ENCODE data around the gene OPCML. TPM values are rescaled to one million over a fixed set of nuclear protein-coding genes. Genes with fewer than 3 reads are reported as not detected.

OPCML gene
- total and polyA plus RNA-seq, 2 donors (not counting 1 experiment from before 2014, with no cell fraction given), result 0.99 to 2.8 TPM

DNA sequence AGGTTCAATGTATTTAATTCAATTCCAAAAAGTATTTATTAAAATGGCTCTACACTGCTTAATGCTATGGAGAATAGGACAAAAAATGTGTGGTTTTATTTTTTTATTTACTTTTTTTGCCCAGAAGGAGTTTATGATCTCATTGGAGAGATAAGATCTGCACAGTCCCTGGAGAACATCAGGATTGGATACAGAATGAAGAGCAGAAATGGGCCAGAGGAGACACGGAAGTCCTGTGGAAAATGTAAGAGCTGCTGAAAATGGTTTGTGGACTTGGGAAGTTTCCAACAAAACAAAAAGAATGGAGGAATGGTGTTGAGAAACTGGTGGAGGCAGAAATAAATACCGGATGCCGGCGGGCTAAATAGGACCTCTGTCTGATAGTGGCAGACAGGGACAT, 554.6 kb downstream of the OPCML start:
- no peak overlapping the region for H3K9ac ChIP-seq (ENCODE audit: insufficient read depth, low read length)
- no peak for TF ChIP-seq EZH2 (IDR thresholded peaks at IDR 0.05; ENCODE audit: low read length, missing control alignments)
- TF ChIP-seq, protein P1, sequence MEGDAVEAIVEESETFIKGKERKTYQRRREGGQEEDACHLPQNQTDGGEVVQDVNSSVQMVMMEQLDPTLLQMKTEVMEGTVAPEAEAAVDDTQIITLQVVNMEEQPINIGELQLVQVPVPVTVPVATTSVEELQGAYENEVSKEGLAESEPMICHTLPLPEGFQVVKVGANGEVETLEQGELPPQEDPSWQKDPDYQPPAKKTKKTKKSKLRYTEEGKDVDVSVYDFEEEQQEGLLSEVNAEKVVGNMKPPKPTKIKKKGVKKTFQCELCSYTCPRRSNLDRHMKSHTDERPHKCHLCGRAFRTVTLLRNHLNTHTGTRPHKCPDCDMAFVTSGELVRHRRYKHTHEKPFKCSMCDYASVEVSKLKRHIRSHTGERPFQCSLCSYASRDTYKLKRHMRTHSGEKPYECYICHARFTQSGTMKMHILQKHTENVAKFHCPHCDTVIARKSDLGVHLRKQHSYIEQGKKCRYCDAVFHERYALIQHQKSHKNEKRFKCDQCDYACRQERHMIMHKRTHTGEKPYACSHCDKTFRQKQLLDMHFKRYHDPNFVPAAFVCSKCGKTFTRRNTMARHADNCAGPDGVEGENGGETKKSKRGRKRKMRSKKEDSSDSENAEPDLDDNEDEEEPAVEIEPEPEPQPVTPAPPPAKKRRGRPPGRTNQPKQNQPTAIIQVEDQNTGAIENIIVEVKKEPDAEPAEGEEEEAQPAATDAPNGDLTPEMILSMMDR (conservative IDR thresholded peaks at IDR 0.05 in 1 of 2, IDR thresholded peaks at IDR 0.05 in 1 of 2; ENCODE audit: low read depth in 1 of 2, low read length in 2 of 2), result no peak
- no peaks in the 10 kb centered on the region for H3K4me1 ChIP-seq (ENCODE audit: control insufficient read depth, extremely low read depth, insufficient read depth, low read length)
- H3K27me3 ChIP-seq (ENCODE audit: control insufficient read depth, insufficient read depth, low read length), result no peaks in the 10 kb centered on the region
- no peaks in the 10 kb centered on the region for H3K36me3 ChIP-seq (ENCODE audit: control insufficient read depth, insufficient read depth, low read length)
- no peak overlapping the region for H3K27ac ChIP-seq (ENCODE audit: insufficient read depth, low read length)
- H3K9me3 ChIP-seq (ENCODE audit: control insufficient read depth, insufficient read depth, low read depth, low read length), result no peaks in the 10 kb centered on the region
- H3K79me2 ChIP-seq (ENCODE audit: control insufficient read depth, insufficient read depth, low read length), result no peaks in the 10 kb centered on the region
- no peak overlapping the region for H3K4me2 ChIP-seq (ENCODE audit: extremely low read depth, insufficient read depth, low read length)
- no peak overlapping the region for H2AFZ ChIP-seq (ENCODE audit: low read length)
- no peak for DNase-seq (ENCODE audit: low read depth in 2 of 2)
- H3K4me3 ChIP-seq (replicated peaks in 1 of 4; ENCODE audit: control extremely low read depth in 1 of 4, insufficient read depth in 1 of 4, low read depth in 3 of 4, low read length in 4 of 4), result no peak overlapping the region
- no peaks in the 10 kb centered on the region for H4K20me1 ChIP-seq (ENCODE audit: control insufficient read depth, extremely low read depth, insufficient read depth, low read length)

DNA sequence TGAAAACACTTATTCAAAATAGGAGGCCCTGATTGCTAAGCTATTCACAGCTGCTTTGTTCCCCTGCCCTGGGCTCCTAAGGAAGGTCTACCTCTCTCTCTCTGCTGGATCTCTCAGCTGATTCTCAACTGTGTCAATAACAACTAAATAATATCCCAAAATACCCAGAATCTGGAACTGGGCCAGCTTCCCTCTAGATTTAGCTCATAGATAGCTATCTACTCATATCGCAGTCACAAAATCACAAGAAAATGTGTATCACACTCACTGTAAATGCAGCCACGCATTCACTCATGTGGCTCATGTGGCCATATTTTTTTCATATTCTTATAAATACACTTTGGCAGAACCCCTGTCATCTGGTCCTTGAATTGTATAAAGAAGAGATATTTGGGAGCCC, 555.1 kb downstream of the OPCML start:
- H3K9me3 ChIP-seq (ENCODE audit: control insufficient read depth, insufficient read depth, low read depth, low read length), result no peaks in the 10 kb centered on the region
- no peaks in the 10 kb centered on the region for H3K79me2 ChIP-seq (ENCODE audit: control insufficient read depth, insufficient read depth, low read length)
- no peaks in the 10 kb centered on the region for H3K4me1 ChIP-seq (ENCODE audit: control insufficient read depth, extremely low read depth, insufficient read depth, low read length)
- no peak overlapping the region for H3K4me2 ChIP-seq (ENCODE audit: extremely low read depth, insufficient read depth, low read length)
- DNase-seq (ENCODE audit: low read depth in 2 of 2), result no peak
- H3K27me3 ChIP-seq (ENCODE audit: control insufficient read depth, insufficient read depth, low read length), result no peaks in the 10 kb centered on the region
- H3K9ac ChIP-seq (ENCODE audit: insufficient read depth, low read length), result no peak overlapping the region
- no peak overlapping the region for H3K27ac ChIP-seq (ENCODE audit: insufficient read depth, low read length)
- H2AFZ ChIP-seq (ENCODE audit: low read length), result no peak overlapping the region
- H3K4me3 ChIP-seq (replicated peaks in 1 of 4; ENCODE audit: control extremely low read depth in 1 of 4, insufficient read depth in 1 of 4, low read depth in 3 of 4, low read length in 4 of 4), result no peak overlapping the region
- no peaks in the 10 kb centered on the region for H3K36me3 ChIP-seq (ENCODE audit: control insufficient read depth, insufficient read depth, low read length)
- no peak for TF ChIP-seq EZH2 (IDR thresholded peaks at IDR 0.05; ENCODE audit: low read length, missing control alignments)
- TF ChIP-seq, protein P1 (conservative IDR thresholded peaks at IDR 0.05 in 1 of 2, IDR thresholded peaks at IDR 0.05 in 1 of 2; ENCODE audit: low read depth in 1 of 2, low read length in 2 of 2), result no peak
- H4K20me1 ChIP-seq (ENCODE audit: control insufficient read depth, extremely low read depth, insufficient read depth, low read length), result no peaks in the 10 kb centered on the region

DNA sequence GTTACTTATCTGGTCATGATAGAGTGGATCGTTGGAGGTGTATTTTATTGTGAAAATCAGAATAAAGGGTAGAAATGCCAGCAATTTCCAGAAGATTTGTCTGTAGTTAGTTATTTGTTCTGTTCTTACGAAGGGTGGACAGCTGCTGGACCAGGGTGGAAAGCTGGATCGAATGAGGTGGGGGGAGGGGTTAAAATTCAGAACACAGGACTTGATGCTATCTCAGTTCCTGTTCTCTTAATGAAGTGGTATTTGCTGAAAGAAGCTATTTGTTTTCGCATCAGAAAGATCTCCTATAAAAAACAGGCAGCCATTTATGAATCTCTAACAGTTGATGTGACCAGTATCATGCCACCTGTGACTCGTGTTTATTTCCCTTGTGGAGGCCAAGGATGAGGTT, 556.2 kb downstream of the OPCML start:
- DNase-seq (ENCODE audit: low read depth in 2 of 2), result no peak
- no peaks in the 10 kb centered on the region for H3K9me3 ChIP-seq (ENCODE audit: control insufficient read depth, insufficient read depth, low read depth, low read length)
- no peaks in the 10 kb centered on the region for H3K4me1 ChIP-seq (ENCODE audit: control insufficient read depth, extremely low read depth, insufficient read depth, low read length)
- H3K4me2 ChIP-seq (ENCODE audit: extremely low read depth, insufficient read depth, low read length), result no peak overlapping the region
- H3K9ac ChIP-seq (ENCODE audit: insufficient read depth, low read length), result no peak overlapping the region
- no peaks in the 10 kb centered on the region for H3K36me3 ChIP-seq (ENCODE audit: control insufficient read depth, insufficient read depth, low read length)
- no peaks in the 10 kb centered on the region for H4K20me1 ChIP-seq (ENCODE audit: control insufficient read depth, extremely low read depth, insufficient read depth, low read length)
- H3K27ac ChIP-seq (ENCODE audit: insufficient read depth, low read length), result no peak overlapping the region
- H3K79me2 ChIP-seq (ENCODE audit: control insufficient read depth, insufficient read depth, low read length), result no peaks in the 10 kb centered on the region
- H3K4me3 ChIP-seq (replicated peaks in 1 of 4; ENCODE audit: control extremely low read depth in 1 of 4, insufficient read depth in 1 of 4, low read depth in 3 of 4, low read length in 4 of 4), result no peak overlapping the region
- TF ChIP-seq EZH2 (IDR thresholded peaks at IDR 0.05; ENCODE audit: low read length, missing control alignments), result no peak
- TF ChIP-seq, protein P1 (conservative IDR thresholded peaks at IDR 0.05 in 1 of 2, IDR thresholded peaks at IDR 0.05 in 1 of 2; ENCODE audit: low read depth in 1 of 2, low read length in 2 of 2), result no peak
- H3K27me3 ChIP-seq (ENCODE audit: control insufficient read depth, insufficient read depth, low read length), result no peaks in the 10 kb centered on the region
- no peak overlapping the region for H2AFZ ChIP-seq (ENCODE audit: low read length)
